ENCODE data around the gene PCP2.

Gene PCP2

DNA sequence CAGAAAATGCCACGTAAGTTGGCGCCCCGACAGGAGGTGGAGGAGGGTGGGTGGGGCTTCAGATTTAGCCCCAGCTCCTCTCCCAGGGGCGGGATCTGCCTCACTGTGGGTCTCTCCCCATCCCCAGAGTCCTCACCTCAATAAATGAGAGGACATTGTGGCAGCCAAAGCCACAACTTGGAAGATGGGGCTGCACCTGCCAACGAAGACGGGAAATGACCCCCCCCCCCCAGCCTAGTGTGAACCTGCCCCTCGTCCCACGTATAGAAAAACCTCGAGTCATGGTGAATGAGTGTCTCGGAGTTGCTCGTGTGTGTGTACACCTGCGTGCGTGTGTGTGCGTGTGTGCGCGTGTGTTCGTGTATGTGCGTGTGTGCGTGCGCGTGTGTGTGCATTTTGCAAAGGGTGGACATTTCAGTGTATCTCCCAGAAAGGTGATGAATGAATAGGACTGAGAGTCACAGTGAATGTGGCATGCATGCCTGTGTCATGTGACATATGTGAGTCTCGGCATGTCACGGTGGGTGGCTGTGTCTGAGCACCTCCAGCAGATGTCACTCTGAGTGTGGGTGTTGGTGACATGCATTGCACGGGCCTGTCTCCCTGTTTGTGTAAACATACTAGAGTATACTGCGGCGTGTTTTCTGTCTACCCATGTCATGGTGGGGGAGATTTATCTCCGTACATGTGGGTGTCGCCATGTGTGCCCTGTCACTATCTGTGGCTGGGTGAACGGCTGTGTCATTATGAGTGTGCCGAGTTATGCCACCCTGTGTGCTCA is 45.6 kb upstream of the PCP2 start:
- peak; percentile 60 for DNase-seq (ENCODE audit: extremely low read depth, insufficient read length)

DNA sequence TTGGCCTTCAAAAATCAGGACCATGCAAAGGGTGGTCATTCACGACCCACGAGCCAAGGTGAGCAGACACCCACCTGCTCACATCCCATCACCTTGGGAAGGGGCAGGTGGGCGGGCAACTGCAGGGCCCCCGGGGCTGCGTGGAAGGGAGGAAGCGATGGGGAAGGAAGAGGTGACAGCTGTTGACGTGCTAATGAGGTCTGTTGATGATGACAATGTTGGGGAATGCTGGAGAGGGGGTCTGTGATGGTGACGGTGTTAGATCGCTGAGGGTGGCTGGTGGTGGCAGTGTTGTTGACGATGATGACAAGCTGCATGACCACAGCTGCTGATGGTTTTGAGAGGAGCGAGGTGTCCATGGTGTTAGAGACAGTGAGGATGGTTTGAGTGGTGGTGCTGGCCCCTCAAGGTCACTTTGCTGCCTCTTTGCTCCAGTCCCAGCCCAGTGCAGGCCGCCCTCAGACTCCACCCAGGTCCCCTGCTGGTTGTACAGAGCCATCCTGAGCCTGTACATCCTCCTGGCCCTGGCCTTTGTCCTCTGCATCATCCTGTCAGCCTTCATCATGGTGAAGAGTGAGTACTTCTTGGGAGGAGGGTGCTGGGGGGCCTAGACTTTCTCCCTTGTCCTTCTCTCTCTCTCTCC is 44.3 kb upstream of the PCP2 start:
- no peaks in the 10 kb centered on the region for H3K27me3 ChIP-seq (replicated peaks; ENCODE audit: control insufficient read depth, insufficient read depth, low read length)
- peaks cover 5% of the 10 kb centered on the region for H3K36me3 ChIP-seq (ENCODE audit: control insufficient read depth, insufficient read depth, low read length)
- no peak overlapping the region for H3K4me3 ChIP-seq (replicated peaks; ENCODE audit: low read depth, low read length)
- no peak for DNase-seq (ENCODE audit: extremely low read depth, insufficient read length)
- TF ChIP-seq, protein P1, sequence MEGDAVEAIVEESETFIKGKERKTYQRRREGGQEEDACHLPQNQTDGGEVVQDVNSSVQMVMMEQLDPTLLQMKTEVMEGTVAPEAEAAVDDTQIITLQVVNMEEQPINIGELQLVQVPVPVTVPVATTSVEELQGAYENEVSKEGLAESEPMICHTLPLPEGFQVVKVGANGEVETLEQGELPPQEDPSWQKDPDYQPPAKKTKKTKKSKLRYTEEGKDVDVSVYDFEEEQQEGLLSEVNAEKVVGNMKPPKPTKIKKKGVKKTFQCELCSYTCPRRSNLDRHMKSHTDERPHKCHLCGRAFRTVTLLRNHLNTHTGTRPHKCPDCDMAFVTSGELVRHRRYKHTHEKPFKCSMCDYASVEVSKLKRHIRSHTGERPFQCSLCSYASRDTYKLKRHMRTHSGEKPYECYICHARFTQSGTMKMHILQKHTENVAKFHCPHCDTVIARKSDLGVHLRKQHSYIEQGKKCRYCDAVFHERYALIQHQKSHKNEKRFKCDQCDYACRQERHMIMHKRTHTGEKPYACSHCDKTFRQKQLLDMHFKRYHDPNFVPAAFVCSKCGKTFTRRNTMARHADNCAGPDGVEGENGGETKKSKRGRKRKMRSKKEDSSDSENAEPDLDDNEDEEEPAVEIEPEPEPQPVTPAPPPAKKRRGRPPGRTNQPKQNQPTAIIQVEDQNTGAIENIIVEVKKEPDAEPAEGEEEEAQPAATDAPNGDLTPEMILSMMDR (IDR thresholded peaks at IDR 0.05; ENCODE audit: insufficient read depth, low read length, poor library complexity, severe bottlenecking): no peak

More for the DNA sequence above, 45.6 kb upstream of the PCP2 start:
- peaks cover 8% of the 10 kb centered on the region for H3K36me3 ChIP-seq (ENCODE audit: control insufficient read depth, insufficient read depth, low read length)
- no peaks in the 10 kb centered on the region for H3K27me3 ChIP-seq (replicated peaks; ENCODE audit: control insufficient read depth, insufficient read depth, low read length)
- TF ChIP-seq, protein P1 (IDR thresholded peaks at IDR 0.05; ENCODE audit: insufficient read depth, low read length, poor library complexity, severe bottlenecking): peak; percentile 72
- no peak overlapping the region for H3K4me3 ChIP-seq (replicated peaks; ENCODE audit: low read depth, low read length)

DNA sequence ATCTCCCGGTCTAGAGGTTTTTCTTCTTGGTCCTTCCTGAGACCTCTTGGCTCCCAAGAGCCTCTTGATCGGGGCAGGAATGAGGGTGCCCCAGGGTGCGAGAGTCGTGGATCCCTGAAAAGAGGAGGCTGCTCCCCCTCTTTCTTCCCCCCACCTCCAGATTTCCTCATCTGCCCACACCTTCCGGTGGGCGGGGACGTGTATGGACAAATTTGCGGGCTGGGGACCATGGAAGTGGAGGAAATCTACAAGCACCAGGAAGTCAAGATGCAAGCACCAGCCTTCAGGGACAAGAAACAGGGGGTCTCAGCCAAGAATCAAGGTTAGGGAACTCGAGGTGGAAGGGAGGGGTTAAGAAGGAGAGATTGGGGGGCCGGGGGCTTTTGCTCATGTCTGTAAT is 43.3 kb upstream of the PCP2 start, which contains the start of gene MCEMP1:
Gene MCEMP1, plus strand, starts transcription at position 237 of the 400 bp plus-strand sequence. Its CDS starts 31 bp downstream, at position 268.
- DNase-seq (ENCODE audit: extremely low read depth, insufficient read length): no peak
- no peaks in the 10 kb centered on the region; the same call in 1 of the 2 replicates for H3K36me3 ChIP-seq (ENCODE audit: control insufficient read depth, insufficient read depth, low read length)

DNA sequence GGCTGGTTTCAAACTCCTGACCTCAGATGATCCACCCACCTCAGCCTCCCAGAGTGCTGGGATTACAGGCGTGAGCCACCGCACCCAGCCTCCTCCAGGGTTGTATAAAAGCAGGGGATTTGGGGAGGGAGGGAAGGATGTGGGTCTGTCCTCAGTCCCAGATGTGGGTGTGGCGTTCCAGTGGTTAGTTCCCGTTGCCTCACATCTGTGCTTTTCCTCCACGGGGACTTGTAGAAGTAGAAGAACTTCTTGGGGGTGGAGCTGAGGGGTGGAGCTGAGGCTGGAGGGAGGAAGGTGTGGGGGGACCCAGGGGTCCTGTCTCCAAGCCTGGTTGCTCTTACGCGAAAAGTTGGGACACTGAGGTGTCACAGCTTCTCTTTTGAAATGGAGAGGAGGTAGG is 42.9 kb upstream of the PCP2 start:
- no peak overlapping the region for H3K4me3 ChIP-seq (replicated peaks; ENCODE audit: low read depth, low read length)
- no peak for DNase-seq (ENCODE audit: extremely low read depth, insufficient read length)

More for the DNA sequence above, 43.3 kb upstream of the PCP2 start, which contains the start of gene MCEMP1:
- Histone ChIP-seq H3K27me3 (replicated peaks; ENCODE audit: control insufficient read depth, insufficient read depth, low read length) (no peaks in the 10 kb centered on the region), H3K4me3 (replicated peaks; ENCODE audit: low read depth, low read length) (no peak within 1 kb of the TSS)
- TF ChIP-seq, protein P1 (IDR thresholded peaks at IDR 0.05; ENCODE audit: insufficient read depth, low read length, poor library complexity, severe bottlenecking): no peak

DNA sequence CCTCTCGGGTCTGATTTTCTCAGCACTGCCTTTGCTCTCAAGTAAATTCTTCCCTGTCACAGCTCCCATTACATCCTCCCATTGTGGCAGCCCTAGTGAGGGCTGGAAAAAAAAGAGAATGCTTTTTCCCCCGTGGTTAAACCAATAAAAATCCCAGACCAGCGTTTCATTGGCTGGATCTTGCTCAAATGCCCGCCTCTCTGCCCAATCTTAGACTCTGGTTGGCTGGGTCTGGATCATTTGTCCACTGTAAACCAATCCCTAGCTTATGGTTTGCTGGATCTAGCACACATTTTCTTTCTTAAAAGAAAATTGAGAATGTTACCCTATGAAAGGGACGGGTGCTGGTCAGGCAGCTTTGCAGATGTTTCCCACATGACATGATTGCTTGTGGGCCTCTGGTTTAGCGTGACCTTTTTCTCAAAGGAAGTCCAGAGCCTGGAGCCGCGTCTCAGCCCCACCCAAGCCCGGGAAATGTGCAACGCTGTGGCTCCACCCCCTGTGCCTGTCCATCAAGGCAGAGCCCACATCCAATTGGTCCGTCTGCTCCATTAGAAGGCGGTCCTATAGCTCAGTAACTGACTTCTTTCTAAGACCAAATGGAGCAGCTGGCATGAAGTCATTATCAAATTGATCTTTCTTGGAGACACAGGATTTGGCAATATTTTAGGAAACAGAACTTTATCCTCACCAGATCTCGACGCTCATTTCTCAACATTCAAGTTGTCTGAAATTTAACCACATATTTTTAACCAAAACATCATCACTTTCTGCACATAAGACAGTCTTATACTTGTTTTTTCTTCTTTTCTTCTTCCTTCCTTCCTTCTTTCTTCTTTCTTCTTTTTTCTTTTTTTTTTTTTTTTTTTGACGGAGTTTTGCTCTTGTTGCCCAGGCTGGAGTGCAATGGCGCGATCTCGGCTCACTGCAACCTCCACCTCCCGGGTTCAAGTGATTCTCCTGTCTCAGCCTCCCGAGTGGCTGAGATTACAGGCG is 40.8 kb upstream of the PCP2 start:
- TF ChIP-seq, protein P1 (IDR thresholded peaks at IDR 0.05; ENCODE audit: insufficient read depth, low read length, poor library complexity, severe bottlenecking): no peak
- peak; percentile 64 for DNase-seq (ENCODE audit: extremely low read depth, insufficient read length)
- Histone ChIP-seq H3K27me3 (replicated peaks; ENCODE audit: control insufficient read depth, insufficient read depth, low read length) (no peaks in the 10 kb centered on the region), H3K4me3 (replicated peaks; ENCODE audit: low read depth, low read length) (no peak overlapping the region), H3K36me3 (ENCODE audit: control insufficient read depth, insufficient read depth, low read length) (no peaks in the 10 kb centered on the region)

More for the DNA sequence above, 42.9 kb upstream of the PCP2 start:
- Histone ChIP-seq H3K36me3 (ENCODE audit: control insufficient read depth, insufficient read depth, low read length) (no peaks in the 10 kb centered on the region), H3K27me3 (replicated peaks; ENCODE audit: control insufficient read depth, insufficient read depth, low read length) (no peaks in the 10 kb centered on the region)
- TF ChIP-seq, protein P1 (IDR thresholded peaks at IDR 0.05; ENCODE audit: insufficient read depth, low read length, poor library complexity, severe bottlenecking): no peak

All from GM06990 (cell line).